GM18498 (cell line): ENCODE data around the gene MYMK.

Experiments
- ATAC-seq: cut with Tn5 transposase; IDR thresholded peaks from one replicate; pipeline ENCODE4 v1.9.1; 2021; ENCODE audit warnings: mild to moderate bottlenecking, moderate library complexity; ENCODE audit not compliant: unreplicated experiment

Gene MYMK

DNA sequence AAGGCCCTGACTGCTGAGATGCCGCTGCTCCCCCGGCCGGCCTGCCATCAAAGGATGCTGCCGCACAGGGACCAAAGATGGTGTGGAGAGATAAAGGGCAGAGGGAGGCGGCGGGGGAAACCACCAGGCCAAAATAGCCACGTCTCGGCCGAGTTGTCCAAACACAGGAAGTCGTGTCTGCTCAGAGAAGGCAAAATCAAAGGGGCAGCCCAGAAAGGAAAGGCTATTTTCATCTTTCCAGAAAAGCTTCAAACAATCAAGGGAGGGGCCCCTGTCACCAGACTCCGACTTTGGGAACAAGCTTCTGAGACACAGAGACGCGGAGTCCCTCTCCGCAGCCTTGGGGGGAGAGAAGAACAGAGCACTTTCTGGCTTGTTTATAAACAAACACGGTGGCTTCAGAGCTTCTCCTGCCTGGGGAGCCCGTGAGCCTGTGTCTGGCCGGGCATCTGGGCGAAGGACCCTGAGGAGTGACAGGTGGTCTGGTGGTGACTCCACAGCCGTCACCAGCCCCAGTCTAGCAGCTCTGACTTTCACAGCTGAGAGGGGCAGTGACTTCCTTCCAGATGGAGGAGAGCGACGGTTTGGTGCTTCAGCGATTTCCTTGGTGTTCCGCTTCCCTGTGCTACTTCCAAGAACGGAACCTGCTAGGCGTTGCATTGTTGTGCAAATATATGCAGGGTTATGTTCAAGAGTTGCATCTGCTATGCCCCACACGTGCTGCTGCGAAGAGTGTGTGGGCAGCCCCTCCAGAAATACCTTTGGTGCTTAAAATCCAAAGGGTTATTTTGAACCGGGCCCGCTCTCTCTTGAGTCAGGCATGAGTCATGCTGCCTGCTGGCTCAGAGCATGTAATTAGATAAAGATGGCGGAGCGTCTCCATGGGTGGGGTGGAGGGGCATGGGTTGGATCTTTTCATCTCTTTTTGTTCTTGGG, 33.7 kb upstream of the MYMK start:
- ATAC-seq, result peak; percentile 55

DNA sequence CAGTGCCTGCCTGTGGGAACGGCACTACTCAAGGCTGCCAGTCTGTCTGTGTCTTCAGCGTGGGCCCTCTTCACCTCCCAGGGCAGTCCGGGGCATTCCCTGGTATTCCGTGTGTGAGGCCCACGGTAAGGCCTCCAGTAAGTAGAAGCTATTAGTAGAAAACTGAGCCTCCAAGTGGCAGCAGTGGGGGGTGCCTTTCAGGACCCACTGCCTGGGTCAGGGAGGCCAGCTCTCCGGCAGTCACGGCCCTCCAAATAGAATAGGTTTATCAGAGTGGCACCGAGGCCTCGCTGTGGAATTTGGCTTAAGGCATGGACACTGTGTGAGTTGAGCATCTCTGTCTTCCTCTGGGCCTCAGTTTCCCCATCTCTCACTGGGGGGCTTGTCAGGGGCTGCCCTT, 32.8 kb upstream of the MYMK start:
- ATAC-seq, result no peak

DNA sequence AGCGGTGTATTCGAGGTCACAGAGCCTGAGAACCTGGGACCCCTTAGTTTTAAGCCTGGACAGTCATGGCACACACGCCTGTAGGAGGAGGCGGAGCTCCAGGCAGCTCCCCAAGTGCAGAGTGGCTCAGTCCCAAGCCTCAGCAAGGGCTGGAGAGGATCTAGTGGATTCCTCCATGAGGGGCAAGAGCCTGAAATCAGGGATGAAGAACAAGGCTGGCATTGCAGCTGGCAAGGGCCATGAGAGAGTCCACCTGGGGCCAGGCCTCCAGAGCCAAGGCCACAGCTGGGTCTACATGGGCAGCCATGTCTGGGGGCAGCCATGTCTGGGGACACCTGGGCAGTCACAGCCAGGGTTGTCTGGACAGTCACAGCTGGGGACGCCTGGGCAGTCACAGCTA, 31.6 kb upstream of the MYMK start:
- no peak for ATAC-seq

DNA sequence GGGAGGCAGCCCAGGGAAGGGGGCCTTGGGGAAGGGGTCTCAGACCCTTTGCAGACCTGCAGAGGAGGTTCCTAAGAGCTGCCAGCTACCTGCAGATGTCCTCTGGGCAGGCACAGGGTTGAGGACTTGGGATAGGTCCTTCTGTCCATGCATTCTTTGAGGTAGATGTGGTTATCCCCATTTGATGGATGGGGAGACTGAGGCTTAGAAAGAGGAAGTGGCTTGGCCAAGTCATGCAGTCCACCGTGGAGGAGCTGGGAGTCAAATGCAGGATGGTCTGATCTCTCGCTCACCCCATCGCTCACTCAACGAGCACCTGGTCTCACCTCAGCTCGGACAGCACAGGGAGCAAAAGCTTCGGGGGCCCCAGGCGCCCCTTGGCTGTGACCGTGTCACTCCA, 30.0 kb upstream of the MYMK start:
- no peak for ATAC-seq

DNA sequence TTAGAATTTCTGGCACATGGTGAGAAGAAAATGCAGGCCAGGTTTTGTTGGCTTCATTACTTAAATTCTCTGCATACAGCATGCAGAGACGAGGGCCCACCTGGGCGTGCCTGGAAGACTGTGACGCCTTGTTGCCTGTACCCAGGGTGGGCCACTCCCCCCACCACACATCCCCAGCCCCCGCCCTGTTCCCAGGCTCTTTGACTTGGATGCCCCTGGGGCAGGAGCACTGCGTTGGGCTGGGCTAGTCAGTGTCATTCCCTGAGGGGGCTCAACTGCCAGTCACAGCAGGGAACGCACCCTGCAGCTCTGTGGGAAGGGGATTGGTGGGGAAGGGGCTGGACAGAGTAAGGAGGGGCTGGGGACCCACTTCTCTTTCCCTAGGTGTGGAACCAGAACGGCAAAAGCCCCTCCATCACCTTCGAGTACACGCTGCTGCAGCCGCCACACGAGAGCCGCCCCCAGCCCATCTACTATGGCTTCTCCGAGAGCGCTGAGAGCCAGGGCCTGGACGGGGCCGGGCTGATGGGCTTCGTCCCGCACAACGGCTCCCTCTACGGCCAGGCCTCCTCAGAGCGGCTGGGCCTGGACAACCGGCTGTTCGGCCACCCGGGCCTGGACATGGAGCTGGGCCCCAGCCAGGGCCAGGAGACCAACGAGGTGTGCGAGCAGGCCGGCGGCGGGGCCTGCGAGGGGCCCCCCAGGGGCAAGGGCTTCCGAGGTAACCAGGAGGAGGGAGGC, 29.4 kb upstream of the MYMK start:
- ATAC-seq, result no peak

DNA sequence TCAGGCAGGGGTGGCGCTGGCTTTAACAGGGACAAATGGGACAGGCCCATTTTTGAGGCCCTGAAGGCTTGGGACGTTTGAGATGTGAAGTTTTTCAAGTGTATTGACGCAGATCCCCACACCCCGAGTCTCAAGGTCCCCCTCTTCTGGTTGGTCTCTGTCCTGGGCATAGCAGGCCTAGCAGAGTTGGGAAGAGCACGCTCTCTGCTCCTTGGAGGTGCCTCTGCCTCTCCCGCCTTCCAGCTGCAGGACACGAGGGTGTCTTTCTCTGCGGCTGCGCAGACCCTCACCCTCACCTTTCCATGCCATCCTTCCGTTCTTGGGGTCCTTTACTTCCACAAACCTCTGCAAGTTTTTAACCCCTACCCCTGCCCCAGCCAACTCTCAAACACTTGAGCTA, 28.4 kb upstream of the MYMK start:
- no peak for ATAC-seq

DNA sequence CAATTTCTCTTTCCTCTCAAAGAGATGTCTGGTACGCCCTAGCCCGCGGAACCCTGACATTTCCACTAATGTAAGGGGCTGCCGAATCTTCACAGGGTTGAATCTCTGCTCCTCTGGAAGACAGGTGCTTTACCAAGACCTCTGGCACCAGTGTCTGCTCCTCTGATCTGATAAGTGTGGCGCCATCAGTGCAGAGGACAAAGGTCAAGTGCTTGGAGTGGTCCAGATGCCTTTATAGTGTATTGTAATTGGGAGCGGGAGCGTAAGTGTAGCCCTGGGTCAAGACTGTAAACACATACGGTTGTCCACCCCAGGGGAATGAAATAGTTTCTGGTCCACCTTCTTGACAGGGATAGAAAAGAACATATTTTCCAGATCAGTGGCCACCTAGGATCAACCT, 27.5 kb upstream of the MYMK start:
- ATAC-seq, result no peak

DNA sequence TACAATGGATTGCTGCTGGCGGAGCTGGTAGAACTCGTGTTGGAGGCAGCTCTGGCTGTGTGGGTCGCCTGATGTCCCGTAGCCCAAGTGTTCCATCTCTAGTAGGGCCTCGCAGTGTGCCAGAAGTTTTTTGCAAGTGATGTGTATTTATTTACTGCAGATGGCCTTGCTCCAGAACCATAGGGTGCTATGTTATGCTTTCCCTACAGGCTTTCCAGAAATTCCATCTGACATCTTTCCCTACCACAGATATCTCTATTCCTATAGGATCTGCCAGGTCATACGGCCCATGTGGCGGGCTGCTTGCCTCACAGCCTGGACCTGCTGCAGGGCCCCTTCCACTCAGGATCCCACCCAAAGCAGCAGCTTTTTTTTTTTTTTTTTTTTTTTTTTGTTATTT, 26.7 kb upstream of the MYMK start:
- no peak for ATAC-seq

DNA sequence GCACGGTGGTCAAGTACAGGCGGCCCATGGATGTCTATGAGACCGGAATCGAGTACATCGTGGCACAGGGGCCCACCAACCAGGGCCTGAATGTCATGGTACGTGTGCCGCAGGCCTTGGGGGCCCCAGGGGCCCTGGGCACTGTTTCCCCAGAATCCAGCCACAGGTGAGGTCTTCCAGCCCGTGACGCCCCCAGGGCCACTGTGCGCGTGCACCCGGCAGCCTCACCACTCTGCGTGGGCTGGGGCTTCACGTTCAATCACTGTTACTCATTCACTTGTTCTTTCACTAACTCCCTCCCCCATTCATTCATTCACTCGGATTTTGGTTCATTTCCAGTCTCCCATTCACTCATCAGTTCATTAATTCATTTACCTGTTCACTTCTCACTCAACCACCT, 22.4 kb upstream of the MYMK start:
- ATAC-seq, result no peak

DNA sequence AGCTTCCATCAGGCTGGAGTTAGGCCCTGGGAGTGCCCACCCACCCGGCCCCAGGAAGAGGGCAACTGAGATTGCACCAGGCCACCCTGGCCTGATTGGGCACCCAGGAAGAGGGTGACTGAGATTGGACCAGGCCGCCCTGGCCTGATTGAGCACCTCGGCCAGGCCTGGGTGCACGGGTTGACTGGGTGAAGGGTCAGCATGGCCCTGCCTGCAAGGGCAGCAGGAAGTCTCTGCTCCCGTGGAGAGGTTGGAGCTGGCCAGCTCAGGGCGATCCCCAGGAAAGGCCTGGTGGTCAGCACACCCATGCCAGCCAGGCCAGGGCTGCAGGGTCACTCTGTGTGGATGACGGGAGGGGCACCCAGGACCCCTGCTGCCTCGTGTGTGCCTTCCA, 21.5 kb upstream of the MYMK start:
- no peak for ATAC-seq

DNA sequence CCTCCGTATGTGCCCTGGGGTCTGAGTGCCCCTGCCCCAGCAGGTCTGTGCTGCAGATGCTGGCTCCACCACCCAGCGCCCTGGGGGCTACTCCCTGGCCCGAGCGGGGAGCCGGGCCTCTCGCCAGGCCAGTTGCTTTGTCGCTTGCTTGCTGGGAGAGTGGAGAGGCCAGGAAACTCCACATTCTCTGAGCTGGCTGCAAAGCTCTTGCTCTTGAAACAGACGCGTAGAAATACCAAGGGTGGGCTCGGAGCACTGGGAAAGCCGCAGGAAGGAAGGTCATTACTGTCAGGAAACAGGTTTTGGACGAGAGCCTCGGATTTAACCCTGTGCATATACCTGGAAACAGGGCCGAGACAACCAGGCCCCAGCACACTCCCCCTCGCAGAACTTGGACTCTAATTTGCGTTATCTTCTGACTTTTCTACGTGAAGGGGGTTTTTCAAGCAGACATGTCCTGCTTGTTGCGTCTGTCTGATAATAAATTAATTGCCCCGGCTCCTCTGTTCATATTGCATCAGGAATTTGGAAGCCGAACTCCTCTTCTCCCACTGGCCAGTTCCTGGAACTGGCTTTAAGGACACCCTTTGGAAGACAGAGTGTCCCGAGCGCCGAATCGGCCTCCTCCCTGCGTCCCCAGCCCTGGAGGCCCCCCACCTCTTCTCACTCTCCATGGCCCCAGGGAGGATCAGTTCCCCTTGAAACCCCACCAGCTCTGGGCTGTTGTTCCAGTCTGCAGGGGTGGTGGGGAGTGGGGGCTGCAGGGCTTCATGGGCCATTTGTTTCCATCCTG, 20.9 kb upstream of the MYMK start:
- no peak for ATAC-seq

DNA sequence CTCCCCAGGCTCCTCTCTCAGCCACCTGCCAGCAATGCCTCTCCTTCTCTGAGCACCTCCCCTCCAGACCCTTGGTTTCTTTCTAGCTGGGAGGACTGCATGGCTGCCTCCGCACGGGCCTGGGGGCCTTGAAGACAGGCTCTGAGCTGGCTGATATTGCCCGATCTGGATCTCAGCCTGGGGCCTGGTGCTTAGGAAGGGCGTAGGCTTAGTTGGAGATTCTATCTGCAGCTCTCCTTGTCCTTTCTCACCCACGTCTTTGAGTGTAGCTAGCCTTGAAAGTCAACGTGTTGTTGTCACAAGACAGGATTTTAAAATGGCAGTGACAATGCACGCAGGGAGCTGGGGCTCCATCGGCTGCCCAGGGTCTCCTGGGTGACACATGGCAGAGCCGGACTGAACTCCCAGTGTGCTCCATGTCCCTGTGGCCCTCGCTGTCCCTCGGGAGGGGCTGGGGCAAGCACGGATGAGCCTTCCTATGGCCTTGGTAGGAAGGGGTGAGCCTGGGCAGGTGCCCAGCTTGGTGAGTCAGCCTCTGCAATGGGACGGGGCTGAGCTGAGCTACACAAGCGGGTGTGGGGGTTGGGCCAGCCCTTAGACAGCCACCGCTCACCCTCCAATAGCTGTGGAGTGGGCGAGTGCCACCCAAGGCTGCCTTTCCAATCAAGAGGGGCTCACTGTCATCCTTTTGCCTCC, 19.2 kb upstream of the MYMK start:
- ATAC-seq, result no peak

DNA sequence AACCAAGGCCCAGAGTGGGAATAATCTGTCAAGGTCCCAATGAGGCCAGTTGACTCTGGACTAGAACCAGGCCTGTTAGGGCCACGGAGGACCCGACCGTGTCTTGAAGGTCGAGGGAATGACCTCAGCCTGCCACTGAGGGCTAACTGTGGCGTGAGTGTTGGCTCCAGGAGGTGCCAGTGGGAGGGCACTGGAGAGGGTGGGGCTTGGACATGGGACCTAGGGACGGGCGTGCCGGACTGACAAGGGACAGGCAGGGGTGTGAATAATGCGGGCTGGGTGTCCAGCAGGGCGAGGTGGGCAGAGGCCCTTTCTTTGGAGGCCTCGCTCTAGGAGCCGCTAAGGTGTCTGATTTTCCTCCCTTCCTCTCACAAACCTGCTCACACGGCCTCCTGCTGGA, 17.2 kb upstream of the MYMK start:
- ATAC-seq, result no peak

DNA sequence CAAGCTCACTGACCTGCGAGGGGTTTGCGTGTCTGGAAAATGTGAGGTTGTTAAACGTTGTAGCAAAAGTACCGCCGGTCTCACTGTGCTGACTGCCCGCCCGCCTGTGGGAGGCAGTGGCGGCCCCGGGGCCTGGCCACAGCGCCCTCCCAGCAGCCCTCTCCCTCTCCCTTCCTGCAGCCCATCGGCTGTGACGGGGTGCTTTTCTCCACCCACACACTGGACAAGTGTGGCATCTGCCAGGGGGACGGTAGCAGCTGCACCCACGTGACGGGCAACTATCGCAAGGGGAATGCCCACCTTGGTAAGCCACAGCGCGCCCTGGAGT, 15.9 kb upstream of the MYMK start:
- no peak for ATAC-seq

DNA sequence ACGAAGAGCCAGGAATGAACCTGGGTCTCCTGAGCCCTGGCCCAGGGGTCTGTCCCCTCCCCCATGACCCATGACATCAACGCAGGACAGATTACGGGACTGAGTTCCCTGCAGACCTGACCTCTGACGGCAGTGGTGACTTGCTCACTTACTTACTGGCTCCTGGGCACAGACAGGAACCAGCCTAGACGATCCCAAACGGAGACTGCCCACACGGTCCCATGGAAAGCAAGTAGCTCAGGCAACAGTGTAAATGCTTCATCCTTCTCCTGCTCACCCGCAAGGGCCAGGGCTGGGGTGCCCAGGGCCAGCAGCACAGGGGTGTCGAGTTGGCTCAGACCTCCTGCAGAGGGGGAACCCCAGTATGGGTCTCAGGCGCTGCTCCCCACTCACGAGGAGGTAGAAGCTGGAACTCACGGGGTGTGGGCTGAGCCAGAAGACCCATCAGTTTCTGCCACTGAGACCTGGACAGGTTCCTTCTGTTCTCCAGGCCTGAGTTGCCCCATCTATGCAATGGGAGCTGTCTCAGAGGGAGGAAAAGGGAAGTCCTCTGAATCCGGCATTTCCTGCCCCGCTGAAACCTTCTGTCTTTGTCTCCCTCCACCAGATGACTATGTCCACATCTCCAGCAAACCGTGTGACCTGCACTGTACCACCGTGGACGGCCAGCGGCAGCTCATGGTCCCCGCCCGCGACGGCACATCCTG, 15.4 kb upstream of the MYMK start:
- ATAC-seq, result no peak

DNA sequence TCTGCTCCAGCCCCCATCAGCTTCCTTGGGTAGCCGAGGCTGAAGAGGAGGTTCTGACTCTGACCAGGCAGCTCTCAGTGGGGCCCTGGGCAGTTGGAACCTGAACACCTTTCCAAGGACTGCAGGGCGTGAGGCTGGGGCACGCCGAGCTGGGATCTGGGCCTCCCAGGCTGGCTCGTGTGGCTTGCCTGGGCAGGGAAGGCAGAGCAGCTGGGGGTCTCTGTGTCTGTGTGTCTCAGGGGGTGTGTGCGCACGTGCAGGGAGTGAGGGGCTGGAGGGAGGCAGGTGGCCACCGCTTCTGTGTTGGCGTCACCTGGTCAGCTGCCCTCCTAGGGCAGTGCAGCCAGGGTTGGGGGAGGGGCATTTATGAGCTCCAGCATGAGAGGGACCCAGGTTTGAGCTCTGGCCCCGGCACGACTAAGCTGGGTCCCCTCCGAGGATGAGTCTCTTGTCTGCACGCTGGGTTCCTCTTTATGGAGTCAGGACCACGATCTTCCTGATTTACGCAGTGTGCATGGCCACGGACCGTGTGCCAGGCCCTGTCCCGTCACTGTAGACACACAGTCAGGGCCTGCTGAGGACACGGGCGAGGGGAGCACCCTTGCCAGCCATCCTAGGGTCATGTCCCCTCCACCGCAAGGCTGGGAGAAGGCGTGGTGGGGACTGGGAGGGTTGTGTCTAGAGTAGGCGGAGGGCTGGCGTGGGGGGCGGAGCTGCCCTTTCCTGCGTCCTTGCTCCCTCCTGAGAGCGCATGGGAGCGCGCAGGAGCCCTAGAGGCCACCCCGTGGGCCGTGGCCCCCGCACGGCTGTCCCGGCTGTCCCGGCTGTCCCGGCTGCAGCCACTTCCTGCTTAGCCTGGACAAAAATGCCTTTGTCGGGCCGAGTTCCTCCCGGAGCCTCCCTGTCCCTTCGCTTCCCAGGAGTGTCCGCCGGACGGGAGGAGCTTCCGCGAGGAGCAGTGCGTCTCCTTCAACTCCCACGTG, 14.4 kb upstream of the MYMK start:
- ATAC-seq, result no peak

DNA sequence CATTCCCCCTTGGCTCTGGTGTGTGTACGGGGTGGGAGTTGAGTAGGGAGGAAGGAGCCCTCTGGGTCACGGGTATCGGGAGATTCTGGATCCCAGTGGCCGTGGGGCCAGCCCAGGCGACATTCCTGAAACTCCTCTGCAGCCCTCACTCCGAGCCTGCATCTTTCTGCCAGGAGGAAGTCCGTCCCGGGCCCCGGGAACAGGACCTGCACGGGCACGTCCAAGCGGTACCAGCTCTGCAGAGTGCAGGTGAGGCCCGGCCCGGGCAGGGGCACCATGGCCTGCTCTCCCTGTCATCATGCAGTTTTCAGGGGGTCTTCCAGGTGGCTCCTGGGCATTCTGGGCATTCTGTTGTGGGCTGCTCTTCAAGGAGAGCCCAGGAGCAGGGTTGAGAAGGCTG, 13.4 kb upstream of the MYMK start:
- ATAC-seq, result no peak

DNA sequence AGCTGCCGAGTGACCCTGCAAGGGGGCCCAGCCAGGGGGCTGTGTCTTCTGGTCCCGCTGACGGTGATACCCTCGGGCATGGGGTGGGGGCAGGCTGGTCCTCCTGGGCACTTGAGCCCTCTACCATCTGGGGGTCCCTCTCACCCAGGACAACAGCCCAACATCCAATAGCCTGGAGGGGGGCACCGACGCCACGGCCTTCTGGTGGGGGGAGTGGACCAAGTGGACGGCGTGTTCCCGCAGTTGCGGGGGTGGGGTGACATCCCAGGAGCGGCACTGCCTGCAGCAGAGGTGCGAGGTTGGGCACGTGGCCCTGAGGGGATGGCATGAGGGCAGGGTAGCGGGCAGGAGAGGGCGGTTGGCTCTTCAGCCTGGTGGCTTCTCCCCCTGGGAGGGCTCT, 12.5 kb upstream of the MYMK start:
- ATAC-seq, result no peak

DNA sequence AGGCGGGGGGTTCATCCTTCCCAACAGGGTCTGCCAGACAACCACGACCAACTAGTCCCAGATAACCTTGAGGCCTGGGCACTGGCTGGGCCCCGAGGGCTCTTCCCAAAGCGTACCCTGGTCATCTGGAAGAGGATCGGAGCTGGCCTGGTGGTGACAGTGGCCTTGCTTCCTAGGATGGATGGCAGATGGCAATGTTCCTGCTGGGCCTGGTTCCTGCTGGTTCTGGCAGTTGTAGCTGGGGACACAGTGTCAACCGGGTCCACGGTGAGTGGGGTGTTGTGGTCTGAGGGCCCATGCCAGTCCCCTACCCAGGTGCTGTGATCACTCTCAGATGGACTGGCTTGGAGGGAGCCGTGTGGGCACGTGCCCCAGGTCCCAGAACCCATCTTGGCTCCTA, 11.8 kb upstream of the MYMK start:
- no peak for ATAC-seq
